HG03575 (cell line): ENCODE measurements around the gene SENP3.

ENCODE experiments used
- ATAC-seq: cut with Tn5 transposase; IDR thresholded peaks from one replicate; pipeline ENCODE4 v1.9.1; 2021; ENCODE audit not compliant: unreplicated experiment, insufficient number of reproducible peaks, low FRiP score; ENCODE audit errors: extremely low read depth

Gene SENP3

GRCh38 chr17:7553356-7553755 is 8.4 kb upstream of the SENP3 start:
- ATAC-seq, result no peak

- no peak for ATAC-seq
These were observed 6.3 kb upstream of the SENP3 start for GRCh38 chr17:7555320-7555948.

GRCh38 chr17:7556627-7557026 is 5.1 kb upstream of the SENP3 start:
- ATAC-seq, result no peak

- ATAC-seq, result no peak
These were observed 4.5 kb upstream of the SENP3 start for GRCh38 chr17:7557147-7557764.

- no peak for ATAC-seq
These were observed 3.8 kb upstream of the SENP3 start for GRCh38 chr17:7557775-7558543.

GRCh38 chr17:7558544-7559319 is 3.0 kb upstream of the SENP3 start, which contains the start of gene TNFSF13:
Gene TNFSF13 (plus strand): TSS chr17:7558750. CDS start chr17:7559040, 290 bp downstream.
- ATAC-seq, result no peak

- ATAC-seq, result no peak
These were observed 2.2 kb upstream of the SENP3 start for GRCh38 chr17:7559320-7560171.

- no peak for ATAC-seq
These were observed 1.3 kb upstream of the SENP3 start for GRCh38 chr17:7560172-7561027.

GRCh38 chr17:7561028-7561575 is 617 bp upstream of the SENP3 start:
- peak; percentile 49 for ATAC-seq

- no peak for ATAC-seq
These were observed 488 bp downstream of the SENP3 start for GRCh38 chr17:7562208-7562605.

GRCh38 chr17:7563115-7563869 is 1.6 kb downstream of the SENP3 start:
- no peak for ATAC-seq

GRCh38 chr17:7569571-7569970 is 7.9 kb downstream of the SENP3 start:
- ATAC-seq, result no peak

- ATAC-seq, result no peak
These were observed 8.6 kb downstream of the SENP3 start for GRCh38 chr17:7570351-7570750.

- no peak for ATAC-seq
These were observed 10.5 kb downstream of the SENP3 start for GRCh38 chr17:7572338-7572587.

- no peak for ATAC-seq
These were observed 11.0 kb downstream of the SENP3 start for GRCh38 chr17:7572588-7573323.

- ATAC-seq, result no peak
These were observed 11.8 kb downstream of the SENP3 start for GRCh38 chr17:7573324-7574080.
